H1 (cell line): ENCODE measurements around the gene AGO3.

Source experiments
- CTCF ChIP-seq, 3 experiments: IDR thresholded peaks; 1 replicate in 2 of 3; 2 replicates in 1 of 3; pipeline versions ENCODE4 v1.5.1 to v1.6.1; 2011; ENCODE audit warnings: low read length in 3 of 3, mild to moderate bottlenecking in 3 of 3, inconsistent platforms in 2 of 3, low read depth in 1 of 3, moderate library complexity in 1 of 3; ENCODE audit not compliant: insufficient read depth in 1 of 3; ENCODE audit errors: control extremely low read depth in 1 of 3
- EZH2 ChIP-seq: fragments of 200-600 bp; sonication (generic); IDR thresholded peaks from 2 replicates; pipeline ENCODE4 v1.7.1; 2012; ENCODE audit warnings: low read depth, mild to moderate bottlenecking, moderate library complexity, low read length, inconsistent platforms; ENCODE audit not compliant: severe bottlenecking
- GTF2F1 ChIP-seq: IDR thresholded peaks from 2 replicates; pipeline ENCODE4 v1.6.1; 2012; ENCODE audit warnings: low read depth, low read length, improper control_type of control experiment, borderline replicate concordance
- JUN ChIP-seq: IDR thresholded peaks from 2 replicates; pipeline ENCODE4 v1.6.1; 2011; ENCODE audit warnings: low read depth, mild to moderate bottlenecking, improper control_type of control experiment, low read length
- KDM1A ChIP-seq: fragments of 200-600, 300-600 bp; sonication (generic); IDR thresholded peaks from 2 replicates; pipeline ENCODE4 v1.7.1; 2016; ENCODE audit warnings: mild to moderate bottlenecking, low read length, borderline replicate concordance
- MAFK ChIP-seq: IDR thresholded peaks from 2 replicates; pipeline ENCODE4 v1.6.1; 2012; ENCODE audit warnings: low read depth, mild to moderate bottlenecking, improper control_type of control experiment, low read length
- POLR2AphosphoS5 ChIP-seq: IDR thresholded peaks from 2 replicates; pipeline ENCODE4 v1.6.1; 2011; ENCODE audit warnings: low read depth, low read length
- TCF12 ChIP-seq: IDR thresholded peaks from 2 replicates; pipeline ENCODE4 v1.6.1; 2011; ENCODE audit warnings: low read depth, mild to moderate bottlenecking, low read length
- TEAD4 ChIP-seq: IDR thresholded peaks from 2 replicates; pipeline ENCODE4 v1.6.1; 2012; ENCODE audit warnings: low read depth, low read length, inconsistent platforms, mixed read lengths
- TF ChIP-seq, protein P1 (sequence below): IDR thresholded peaks from 2 replicates; pipeline ENCODE4 v1.6.1; 2012; ENCODE audit warnings: inconsistent platforms

GRCh38 chr1:36093226-36093625 is 162.3 kb downstream of the AGO3 start:
- TF ChIP-seq CTCF (IDR thresholded peaks at IDR 0.05; ENCODE audit: control extremely low read depth in 1 of 3, insufficient read depth in 1 of 3, low read depth in 1 of 3, low read length in 3 of 3): no peak
- TF ChIP-seq EZH2: no peak
- no peak for TF ChIP-seq KDM1A
- no peak for TF ChIP-seq POLR2AphosphoS5
- TF ChIP-seq JUN: no peak
- TF ChIP-seq, protein P1, sequence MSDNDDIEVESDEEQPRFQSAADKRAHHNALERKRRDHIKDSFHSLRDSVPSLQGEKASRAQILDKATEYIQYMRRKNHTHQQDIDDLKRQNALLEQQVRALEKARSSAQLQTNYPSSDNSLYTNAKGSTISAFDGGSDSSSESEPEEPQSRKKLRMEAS: no peak
- TF ChIP-seq MAFK: no peak
- no peak for TF ChIP-seq TEAD4
- no peak for TF ChIP-seq TCF12
- no peak for TF ChIP-seq GTF2F1
